IMR-90 (cell line): ENCODE measurements around the gene CYP2R1. TPM values are rescaled to one million over a fixed set of nuclear protein-coding genes. Genes with fewer than 3 reads are reported as not detected.
A peak's percentile ranks its signal among the peaks of the same experiment; 100 is the strongest.

ENCODE experiments used
- ATAC-seq: fragments of 200-7000 bp; cut with Tn5 transposase; 2 replicates; pipeline ENCODE4 v1.9.1; 2020; ENCODE audit warnings: low read depth, mild to moderate bottlenecking, moderate library complexity
- BruUV-seq: library from RNA; stranded (reverse); fragments of 400-500 nt; replicated peaks from 2 replicates; lab custom pipeline; 2021; lab: Mats Ljungman, UMichigan
- CTCF ChIA-PET: fragments of 300-600 bp; formaldehyde crosslinking; extraction: SDS; loops from one replicate; lab custom pipeline; 2021; ENCODE audit warnings: antibody characterized with exemption; lab: Yijun Ruan, JAX
- POLR2A ChIA-PET: fragments of 300-600 bp; sonication (Branson Sonifier 250); formaldehyde crosslinking; loops from one replicate; lab custom pipeline; 2022; ENCODE audit warnings: antibody characterized with exemption; ENCODE audit not compliant: unreplicated experiment; lab: Charles Lee
- DNase-seq: peaks from one replicate; pipeline ENCODE4 v3.0.0; 2013
- H2AFZ ChIP-seq: replicated peaks from 2 replicates; pipeline ENCODE3; 2013; ENCODE audit warnings: low read length, mild to moderate bottlenecking; ENCODE audit not compliant: poor library complexity
- H2AK5ac ChIP-seq: 2 replicates; pipeline ENCODE4 v1.6.1; 2013; ENCODE audit warnings: low read depth, low read length, inconsistent platforms
- H2AK9ac ChIP-seq: replicated peaks from 2 replicates; pipeline ENCODE3; 2013; ENCODE audit warnings: mild to moderate bottlenecking, low read depth, low read length, moderate library complexity; ENCODE audit not compliant: poor library complexity
- H2BK120ac ChIP-seq: 2 replicates; pipeline ENCODE4 v1.6.1; 2013; ENCODE audit warnings: low read depth, low read length, inconsistent platforms
- H2BK15ac ChIP-seq: 3 replicates; pipeline ENCODE4 v1.6.1; 2013; ENCODE audit warnings: low read depth, low read length, inconsistent platforms
- H2BK20ac ChIP-seq: 2 replicates; pipeline ENCODE4 v1.6.1; 2013; ENCODE audit warnings: low read depth, mild to moderate bottlenecking, inconsistent platforms, low read length, moderate library complexity
- H2BK5ac ChIP-seq: 2 replicates; pipeline ENCODE4 v1.6.1; 2013; ENCODE audit warnings: mild to moderate bottlenecking, low read depth, low read length, inconsistent platforms; ENCODE audit not compliant: poor library complexity, severe bottlenecking
- H3K14ac ChIP-seq: replicated peaks from 2 replicates; pipeline ENCODE4 v1.6.1; 2013; ENCODE audit warnings: low read depth, low read length, inconsistent platforms
- H3K18ac ChIP-seq: 2 replicates; pipeline ENCODE4 v1.6.1; 2013; ENCODE audit warnings: low read depth, low read length, control low read depth
- H3K23ac ChIP-seq: 2 replicates; pipeline ENCODE4 v1.6.1; 2013; ENCODE audit warnings: low read depth, low read length, inconsistent platforms
- H3K27ac ChIP-seq: 2 replicates; pipeline ENCODE4 v1.5.1; 2013; ENCODE audit warnings: mild to moderate bottlenecking, control low read depth, low read length; ENCODE audit not compliant: insufficient read depth
- H3K27me3 ChIP-seq: 2 replicates; pipeline ENCODE4 v1.6.1; 2013; ENCODE audit warnings: low read length; ENCODE audit not compliant: control insufficient read depth, insufficient read depth
- H3K36me3 ChIP-seq: 2 replicates; pipeline ENCODE4 v1.6.1; 2013; ENCODE audit warnings: low read length, mixed read lengths; ENCODE audit not compliant: control insufficient read depth, insufficient read depth
- H3K4ac ChIP-seq: 2 replicates; pipeline ENCODE4 v1.6.1; 2013; ENCODE audit warnings: low read depth, low read length, inconsistent platforms
- H3K4me1 ChIP-seq: 2 replicates; pipeline ENCODE4 v1.6.1; 2013; ENCODE audit warnings: low read length, mixed read lengths; ENCODE audit not compliant: control insufficient read depth, insufficient read depth
- H3K4me2 ChIP-seq: 2 replicates; pipeline ENCODE4 v1.6.1; 2013; ENCODE audit warnings: low read depth, mild to moderate bottlenecking, control low read depth, low read length, moderate library complexity
- H3K4me3 ChIP-seq: 2 replicates; pipeline ENCODE4 v1.5.1; 2013; ENCODE audit warnings: low read depth, mild to moderate bottlenecking, control low read depth, low read length, moderate library complexity; ENCODE audit not compliant: insufficient read depth
- H3K56ac ChIP-seq: 2 replicates; pipeline ENCODE4 v1.6.1; 2013; ENCODE audit warnings: low read length, inconsistent platforms; ENCODE audit not compliant: insufficient read depth; ENCODE audit errors: extremely low read depth
- H3K79me1 ChIP-seq, 2 experiments: 2 replicates each; pipeline ENCODE4 v1.6.1; 2013; ENCODE audit warnings: low read length in 2 of 2, inconsistent platforms in 1 of 2, low read depth in 1 of 2
- H3K9ac ChIP-seq: 2 replicates; pipeline ENCODE4 v1.6.1; 2013; ENCODE audit warnings: low read depth, low read length, control low read depth
- H3K9me1 ChIP-seq: 2 replicates; pipeline ENCODE4 v1.6.1; 2013; ENCODE audit warnings: low read length, inconsistent platforms; ENCODE audit not compliant: insufficient read depth
- H3K9me3 ChIP-seq: 2 replicates; pipeline ENCODE4 v1.6.1; 2013; ENCODE audit warnings: low read length; ENCODE audit not compliant: control insufficient read depth, insufficient read depth
- H4K20me1 ChIP-seq: 2 replicates; pipeline ENCODE4 v1.6.1; 2013; ENCODE audit warnings: low read length, inconsistent platforms; ENCODE audit not compliant: insufficient read depth
- H4K5ac ChIP-seq: 2 replicates; pipeline ENCODE4 v1.6.1; 2013; ENCODE audit warnings: mild to moderate bottlenecking, low read depth, low read length, control low read depth
- H4K8ac ChIP-seq, 2 experiments: 2 replicates each; pipeline ENCODE4 v1.6.1; 2013; ENCODE audit warnings: low read depth in 2 of 2, low read length in 2 of 2, control low read depth in 1 of 2, inconsistent platforms in 1 of 2
- H4K91ac ChIP-seq: 2 replicates; pipeline ENCODE4 v1.6.1; 2013; ENCODE audit warnings: low read depth, low read length, inconsistent platforms; ENCODE audit not compliant: insufficient read depth
- RCOR1 ChIP-seq: IDR thresholded peaks from 2 replicates; pipeline ENCODE4 v1.6.1; 2012; ENCODE audit warnings: mild to moderate bottlenecking, low read length, improper control_type of control experiment; ENCODE audit not compliant: insufficient replicate concordance
- WGBS, 2 experiments: methylation state at CpG; one replicate each; pipeline versions ENCODE4 v1.1.5 to v1.1.7; 2013; ENCODE audit warnings: missing lambda C conversion rate in 2 of 2; ENCODE audit not compliant: insufficient read length in 1 of 2; ENCODE audit errors: extremely low coverage in 2 of 2; 5-methylcytosine and 5-hydroxymethylcytosine counted together
- dilution Hi-C: fragments of 300-500 bp; cut with HindIII; formaldehyde crosslinking; loops from one replicate; pipeline ENCODE4 v1.14.3; 2018; ENCODE audit warnings: low sequenced_read_pairs; ENCODE audit not compliant: unreplicated experiment
- in situ Hi-C: fragments of 300-500 bp; cut with MboI; formaldehyde crosslinking; loops from 3 replicates; pipeline ENCODE4 v1.14.3; 2019; ENCODE audit warnings: low sequenced_read_pairs, inconsistent platforms, mixed read lengths
- intact Hi-C: fragments of 100-400 bp; cut with micrococcal nuclease; formaldehyde crosslinking; loops from 2 replicates; pipeline ENCODE4 v1.10.0; 2022
- polyA plus RNA-seq, 3 experiments: library from polyadenylated mRNA; depleted of rRNA; stranded (reverse); fragments of >200 nt; gene quantifications; 2 replicates each; pipeline ENCODE4 v1.2.3, GENCODE V29; 2012; ENCODE audit warnings: low replicate concordance in 1 of 3
- total RNA-seq: library from RNA; depleted of rRNA; stranded (reverse); fragments of >200 nt; gene quantifications from 2 replicates; pipeline ENCODE4 v1.2.3, GENCODE V29; 2012
- TF ChIP-seq, protein P1 (sequence below): conservative IDR thresholded peaks from 2 replicates; pipeline ENCODE4 v1.5.1; 2012; ENCODE audit warnings: mild to moderate bottlenecking, low read depth, low read length, improper control_type of control experiment

The CYP2R1 gene
- total and polyA plus RNA-seq, 2 of the 4 experiments (the other 2 are of a cell fraction), result 4.7 to 5.2 TPM

DNA sequence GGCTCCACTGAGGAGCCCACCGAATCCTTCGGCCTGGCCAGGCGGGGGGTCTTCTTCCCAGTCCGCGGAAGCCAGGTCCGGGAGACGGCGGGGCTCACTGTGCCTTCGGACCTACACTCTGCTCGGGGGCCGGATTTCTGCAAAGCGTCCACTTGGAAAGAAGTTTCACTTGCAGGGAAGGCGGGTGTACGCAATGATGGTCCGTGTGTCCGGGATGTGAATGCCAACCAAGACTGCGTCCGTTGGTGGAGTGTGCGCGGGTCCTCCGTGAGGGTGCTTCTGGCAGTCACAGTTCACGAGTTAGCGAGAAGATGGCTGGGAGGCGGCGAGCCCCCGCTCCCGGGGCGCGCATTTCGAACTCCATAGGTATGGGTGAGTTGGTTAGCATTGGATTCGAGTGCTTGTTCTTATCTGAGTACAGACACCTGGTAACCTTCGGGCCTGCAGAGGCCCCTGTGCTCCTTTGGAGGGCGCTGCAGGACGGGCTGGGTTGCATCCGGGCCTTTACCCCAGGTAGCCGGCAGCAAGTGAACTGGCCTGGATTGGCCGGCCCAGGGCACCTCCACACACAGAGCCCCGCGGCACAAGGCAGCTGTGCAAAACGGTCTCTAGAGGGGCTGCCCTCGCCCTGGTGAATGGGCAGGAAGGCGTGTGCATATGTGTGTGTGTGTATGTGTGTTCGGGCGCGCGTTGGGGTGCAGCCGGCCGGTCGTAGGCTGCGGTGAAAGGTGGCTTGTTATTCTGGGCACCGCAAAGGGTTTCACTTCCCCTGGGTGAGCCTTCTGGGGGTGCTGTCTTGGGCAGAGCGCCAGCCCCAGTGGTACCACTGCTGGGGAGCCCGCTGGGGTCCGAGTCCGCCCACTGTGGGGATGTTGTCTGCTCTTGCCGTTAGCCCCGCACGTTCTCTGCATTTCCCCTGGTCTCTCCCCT, 13.3 kb upstream of the CYP2R1 start:
- H2AK5ac ChIP-seq, result no peak overlapping the region
- in situ Hi-C loops, result loop anchor here (5.0 kb wide), 1 partner anchor 113 kb away; no protein-coding TSS in a partner anchor
- no peaks in the 10 kb centered on the region; the same call in 1 of the 2 replicates for H3K27me3 ChIP-seq
- peak overlapping the region; percentile 81 for H3K4me2 ChIP-seq
- BruUV-seq, result no TSS peak
- peak overlapping the region; percentile 10 for H2AK9ac ChIP-seq
- H3K18ac ChIP-seq, result no peak overlapping the region
- H2BK5ac ChIP-seq, result no peak overlapping the region
- H2BK15ac ChIP-seq, result no peak overlapping the region
- no peak overlapping the region for H4K8ac ChIP-seq
- H3K4ac ChIP-seq, result no peak overlapping the region
- H4K20me1 ChIP-seq, result no peaks in the 10 kb centered on the region
- H3K14ac ChIP-seq, result no peak overlapping the region
- POLR2A ChIA-PET, result no interaction called here
- H3K9me1 ChIP-seq, result no peaks in the 10 kb centered on the region
- no peak overlapping the region for H4K5ac ChIP-seq
- TF ChIP-seq, protein P1, sequence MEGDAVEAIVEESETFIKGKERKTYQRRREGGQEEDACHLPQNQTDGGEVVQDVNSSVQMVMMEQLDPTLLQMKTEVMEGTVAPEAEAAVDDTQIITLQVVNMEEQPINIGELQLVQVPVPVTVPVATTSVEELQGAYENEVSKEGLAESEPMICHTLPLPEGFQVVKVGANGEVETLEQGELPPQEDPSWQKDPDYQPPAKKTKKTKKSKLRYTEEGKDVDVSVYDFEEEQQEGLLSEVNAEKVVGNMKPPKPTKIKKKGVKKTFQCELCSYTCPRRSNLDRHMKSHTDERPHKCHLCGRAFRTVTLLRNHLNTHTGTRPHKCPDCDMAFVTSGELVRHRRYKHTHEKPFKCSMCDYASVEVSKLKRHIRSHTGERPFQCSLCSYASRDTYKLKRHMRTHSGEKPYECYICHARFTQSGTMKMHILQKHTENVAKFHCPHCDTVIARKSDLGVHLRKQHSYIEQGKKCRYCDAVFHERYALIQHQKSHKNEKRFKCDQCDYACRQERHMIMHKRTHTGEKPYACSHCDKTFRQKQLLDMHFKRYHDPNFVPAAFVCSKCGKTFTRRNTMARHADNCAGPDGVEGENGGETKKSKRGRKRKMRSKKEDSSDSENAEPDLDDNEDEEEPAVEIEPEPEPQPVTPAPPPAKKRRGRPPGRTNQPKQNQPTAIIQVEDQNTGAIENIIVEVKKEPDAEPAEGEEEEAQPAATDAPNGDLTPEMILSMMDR, result peak; percentile 28; the same call in 1 of the 2 replicates
- TF ChIP-seq RCOR1, result no peak
- no peak overlapping the region for H2BK20ac ChIP-seq
- dilution Hi-C loops, result no loop called here
- intact Hi-C loops, result loop anchor here (2.0 to 10.0 kb wide), 3 partner anchors 261 to 383 kb away; partner anchors contain the start of genes PDE3B and PSMA1
- DNase-seq, result peak; percentile 10
- H3K4me1 ChIP-seq, result no peaks in the 10 kb centered on the region
- no peaks in the 10 kb centered on the region for H3K79me1 ChIP-seq
- no peak overlapping the region for H2BK120ac ChIP-seq
- H4K91ac ChIP-seq, result no peak overlapping the region
- CTCF ChIA-PET, result interaction anchor here (0.6 to 1.3 kb wide), 3 partner anchors 26 to 233 kb away, joined by 3 to 4 read pairs (median 3); no protein-coding TSS in a partner anchor
- peak overlapping the region; percentile 40 for H3K4me3 ChIP-seq
- H3K23ac ChIP-seq, result no peak overlapping the region
- no peaks in the 10 kb centered on the region for H3K9me3 ChIP-seq
- WGBS, 2 experiments, result 14% methylated on average over 32 of the region's 58 CpGs; no CpG with 5 or more reads in 1 of the 2 experiments
- no peaks in the 10 kb centered on the region for H3K36me3 ChIP-seq
- peak; percentile 55 for ATAC-seq
- no peak overlapping the region for H3K27ac ChIP-seq
- peak overlapping the region; percentile 83 for H2AFZ ChIP-seq
- H3K9ac ChIP-seq, result no peak overlapping the region
- no peak overlapping the region for H3K56ac ChIP-seq
